ENCODE measurements around the gene RPP25L. TPM values are rescaled to one million over a fixed set of nuclear protein-coding genes. Genes with fewer than 3 reads are reported as not detected.

The RPP25L gene
- total RNA-seq, 4 donors from 2014 or later = 16.6 to 29.4 (median 21.2) TPM

DNA sequence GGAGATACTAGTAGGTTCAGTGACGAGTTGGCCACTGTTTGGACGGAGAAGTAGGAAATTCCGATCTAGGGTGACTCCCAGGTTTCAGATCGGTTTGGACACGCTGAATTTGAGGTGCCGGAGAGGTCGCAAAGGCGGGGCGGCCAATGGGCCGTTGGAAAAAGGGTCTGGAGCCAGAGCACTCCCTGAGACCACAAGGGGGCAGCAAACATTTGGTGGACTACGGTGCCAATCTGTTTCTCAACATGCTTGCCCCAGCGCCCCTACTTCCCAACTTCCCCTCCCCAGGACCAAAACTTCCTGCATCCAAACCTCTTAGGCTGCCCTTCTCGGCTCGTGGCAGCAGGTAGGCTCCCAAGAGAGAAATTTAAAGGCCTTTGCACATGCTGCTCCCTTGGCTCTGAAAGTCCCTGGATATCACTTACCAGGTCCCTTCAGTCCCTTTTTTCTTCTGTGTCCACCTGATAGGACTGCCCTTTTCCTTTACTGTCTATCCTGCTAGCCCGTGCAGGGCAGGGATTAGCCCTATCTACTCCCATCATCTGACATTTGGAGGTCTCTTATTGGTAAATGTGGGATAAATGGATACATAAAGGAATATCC lies 992 bp upstream of the RPP25L start:
- TF ChIP-seq POLR2A (IDR thresholded peaks at IDR 0.05) = no peak
- peak; percentile 11 for TF ChIP-seq POLR2AphosphoS5 (IDR thresholded peaks at IDR 0.05)
- peak in 3 of 4 experiments; percentile 69 to 89 (median 76) for TF ChIP-seq CTCF (IDR thresholded peaks at IDR 0.05)
- WGBS, 2 donors (ENCODE audit: low coverage in 1 of 2) = 0 to 2% methylated on average over 8 to 15 of the region's 15 CpGs
- Histone ChIP-seq H3K36me3 (peaks cover 0 to 45% of the 10 kb centered on the region in 2 donors), H3K27ac (peak overlapping the region in 3 of 4 donors; percentile 85), H3K4me3 (peak overlapping the region; percentile 71 to 84), H3K4me1 (peaks cover 0 to 33% (median 10%) of the 10 kb centered on the region in 3 donors), H3K9me3 (no peaks in the 10 kb centered on the region), H3K27me3 (no peaks in the 10 kb centered on the region)
- peak; percentile 68 for ATAC-seq

DNA sequence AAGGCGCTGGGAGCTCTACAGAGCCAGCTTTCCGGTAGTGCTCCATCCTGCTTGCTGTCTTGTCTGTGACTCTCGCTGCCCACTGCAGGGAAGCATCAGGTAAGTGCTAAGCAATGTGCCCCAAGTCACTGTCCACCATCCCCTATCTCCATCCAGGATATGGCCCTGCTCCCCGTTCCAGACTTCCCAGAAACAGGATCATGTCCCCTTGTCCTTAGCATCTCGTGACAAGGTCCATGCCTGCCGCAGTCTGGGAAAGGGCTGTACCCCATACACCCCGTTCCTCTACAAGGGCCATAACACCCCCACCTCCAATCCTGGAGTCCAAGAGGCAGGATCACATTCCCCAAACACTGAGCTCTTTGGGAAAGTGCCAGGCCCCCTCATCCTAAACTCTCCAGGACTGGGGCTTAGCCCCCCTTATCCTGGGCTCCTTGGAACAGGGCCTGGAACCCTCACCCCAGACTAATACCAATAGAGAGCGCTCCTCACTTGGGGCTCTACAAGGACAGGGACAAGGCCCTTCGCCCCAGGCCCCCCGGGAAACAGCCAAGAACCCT lies 566 bp downstream of the RPP25L start:
- Histone ChIP-seq H3K36me3 (peaks cover 0 to 29% of the 10 kb centered on the region in 2 donors), H3K4me3 (peak overlapping the region; percentile 71 to 84), H3K27ac (peak overlapping the region; percentile 75 to 85 (median 85)), H3K9me3 (no peaks in the 10 kb centered on the region), H3K4me1 (peaks cover 0 to 33% (median 10%) of the 10 kb centered on the region in 3 donors), H3K27me3 (no peaks in the 10 kb centered on the region)
- TF ChIP-seq CTCF (IDR thresholded peaks at IDR 0.05) (no peak), POLR2A (IDR thresholded peaks at IDR 0.05) (no peak), EP300 (IDR thresholded peaks at IDR 0.05) (no peak), POLR2AphosphoS5 (IDR thresholded peaks at IDR 0.05) (no peak)
- peak; percentile 18 for ATAC-seq
- WGBS, 2 donors (ENCODE audit: low coverage in 1 of 2) = 40% methylated on average over 2 of the region's 10 CpGs; no CpG with 5 or more reads in 1 of the 2 donors

DNA sequence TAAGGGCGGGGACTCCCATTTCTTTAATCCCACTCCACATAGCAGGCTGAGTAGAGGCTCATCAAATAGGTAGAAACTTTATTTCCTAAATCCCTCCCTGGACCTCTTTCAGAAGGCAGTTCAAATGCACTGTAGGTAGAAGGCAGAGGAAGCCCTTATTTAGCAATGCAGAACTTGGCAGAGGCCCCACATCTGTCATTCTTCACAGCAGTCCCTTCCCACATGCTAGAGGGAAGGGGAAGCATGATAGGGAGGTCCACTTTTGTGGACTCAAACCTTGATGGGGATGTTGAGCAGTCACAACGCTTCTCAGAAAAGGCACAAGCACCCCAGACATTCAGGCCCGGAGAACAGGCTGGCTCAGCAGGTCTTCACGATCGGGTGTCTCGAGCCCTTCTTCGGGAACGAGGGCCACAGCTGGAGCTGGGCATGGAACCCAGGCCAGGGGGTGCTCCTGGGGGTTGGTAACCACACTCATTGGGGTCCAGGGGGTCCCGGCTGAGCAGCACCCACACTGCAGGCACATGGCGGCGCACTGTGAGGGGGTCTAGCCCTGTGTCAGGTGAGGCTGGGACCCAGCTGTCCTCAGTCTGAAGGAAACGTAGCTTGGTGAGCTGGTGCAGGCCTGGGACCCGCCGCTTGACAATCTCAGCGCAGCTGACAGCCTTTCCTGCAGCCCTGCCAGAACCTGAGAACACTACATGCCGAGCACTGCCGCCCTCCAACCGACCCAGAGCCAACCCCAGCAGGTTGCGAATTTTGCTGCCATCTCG lies 1.3 kb downstream of the RPP25L start:
- WGBS, 2 donors (ENCODE audit: low coverage in 1 of 2) = 90% methylated on average over 6 of the region's 20 CpGs; no CpG with 5 or more reads in 1 of the 2 donors

GRCh38 chr9:34607331-34607730 lies 4.6 kb downstream of the RPP25L start:
- Histone ChIP-seq H3K4me3 (no peak overlapping the region), H3K36me3 (no peaks in the 10 kb centered on the region), H3K9me3 (no peaks in the 10 kb centered on the region), H3K27ac (no peak overlapping the region), H3K4me1 (peaks cover 0 to 21% (median 8%) of the 10 kb centered on the region in 3 donors), H3K27me3 (no peaks in the 10 kb centered on the region)
- no peak for TF ChIP-seq CTCF (IDR thresholded peaks at IDR 0.05)
- TF ChIP-seq POLR2A (IDR thresholded peaks at IDR 0.05) = no peak
- no peak for TF ChIP-seq EP300 (IDR thresholded peaks at IDR 0.05)
- TF ChIP-seq POLR2AphosphoS5 (IDR thresholded peaks at IDR 0.05) = no peak
- 56 to 71% methylated on average over 1 to 2 of the region's 2 CpGs for WGBS, 2 donors (ENCODE audit: low coverage in 1 of 2)
- ATAC-seq = no peak

More for the DNA sequence above, 1.3 kb downstream of the RPP25L start:
- Histone ChIP-seq H3K4me1 (peaks cover 0 to 33% (median 10%) of the 10 kb centered on the region in 3 donors), H3K9me3 (no peaks in the 10 kb centered on the region), H3K27me3 (no peaks in the 10 kb centered on the region), H3K36me3 (peaks cover 0 to 22% of the 10 kb centered on the region in 2 donors), H3K4me3 (peak overlapping the region in 1 of 2 donors; percentile 71), H3K27ac (peak overlapping the region in 1 of 4 donors; percentile 85)
- no peak for ATAC-seq
- TF ChIP-seq EP300 (IDR thresholded peaks at IDR 0.05) (no peak), POLR2AphosphoS5 (IDR thresholded peaks at IDR 0.05) (no peak), CTCF (IDR thresholded peaks at IDR 0.05) (no peak), POLR2A (IDR thresholded peaks at IDR 0.05) (no peak)
